Activated naive CD4-positive, alpha-beta T cell treated with anti-CD3 and anti-CD28 coated beads for 36 hours (primary cell): ENCODE results near the gene XDH. TPM values are rescaled to one million over a fixed set of nuclear protein-coding genes. Genes with fewer than 3 reads are reported as not detected.

ENCODE experiments used
- CTCF ChIA-PET: fragments of 350-600 bp; sonication (Branson Sonifier 250); formaldehyde crosslinking; loops from one replicate; lab custom pipeline; 2021; ENCODE audit warnings: antibody characterized with exemption; lab: Charles Lee
- DNase-seq: peaks from one replicate; pipeline ENCODE4 v3.0.0-alpha.2; 2020
- H3K27ac Mint-ChIP-seq: one replicate; pipeline ENCODE4 v1.8.0; 2021; ENCODE audit warnings: mild to moderate bottlenecking, mixed read lengths
- H3K27me3 Mint-ChIP-seq: one replicate; pipeline ENCODE4 v1.8.0; 2021; ENCODE audit warnings: low read depth, mixed read lengths
- H3K36me3 Mint-ChIP-seq: one replicate; pipeline ENCODE4 v1.8.0; 2021; ENCODE audit warnings: low read depth, mixed read lengths
- H3K4me1 Mint-ChIP-seq: one replicate; pipeline ENCODE4 v1.8.0; 2021; ENCODE audit warnings: low read depth, mixed read lengths
- H3K4me3 Mint-ChIP-seq: one replicate; pipeline ENCODE4 v1.8.0; 2021; ENCODE audit warnings: mild to moderate bottlenecking, moderate library complexity, mixed read lengths
- H3K9me3 Mint-ChIP-seq: one replicate; pipeline ENCODE4 v1.8.0; 2021; ENCODE audit warnings: mixed read lengths
- intact Hi-C: fragments of 100-400 bp; cut with micrococcal nuclease; formaldehyde crosslinking; loops from one replicate; pipeline ENCODE4 v1.15.1; 2023
- total RNA-seq, 2 experiments: library from RNA; stranded (reverse); gene quantifications; one replicate each; pipeline ENCODE4 v1.2.3, GENCODE V29; 2021

XDH gene
- total RNA-seq = not detected

DNA sequence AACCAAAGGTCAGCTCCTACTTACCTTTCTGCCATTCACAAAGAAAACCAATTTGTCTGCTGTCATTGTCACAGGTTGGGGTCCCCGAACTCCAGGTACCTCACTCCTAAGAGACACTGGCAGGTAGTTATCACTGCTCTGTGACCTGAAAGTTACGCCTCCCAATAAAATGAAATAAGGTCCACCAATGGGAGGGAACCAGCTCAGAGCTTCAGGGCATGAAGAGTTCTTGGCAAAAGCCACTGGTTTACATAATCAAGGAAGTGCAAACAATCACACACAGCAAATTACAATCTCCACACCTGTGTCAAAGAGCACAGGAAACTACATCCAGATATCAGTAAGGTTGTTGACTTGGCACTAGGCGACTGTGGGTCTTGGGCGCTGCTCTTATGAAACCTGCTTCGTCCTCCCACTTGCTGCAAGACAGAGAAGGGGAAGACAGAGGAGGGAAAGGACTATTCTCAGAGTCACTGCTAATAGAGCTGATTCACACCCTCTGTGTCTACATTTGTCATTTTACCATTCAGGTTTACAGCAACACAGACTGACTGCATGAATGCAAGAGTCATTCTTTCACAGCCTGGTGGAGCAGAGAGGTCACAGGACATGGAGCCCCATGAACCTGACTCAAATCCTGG is at the start of gene XDH:
TSS of gene XDH (minus strand) at position 142 of the 641 bp plus-strand sequence. CDS start at position 66, 76 bp downstream.
- Mint-ChIP-seq H3K4me1 (peaks cover 5% of the 10 kb centered on the region), H3K36me3 (no peaks in the 10 kb centered on the region), H3K4me3 (no peak within 1 kb of the TSS), H3K9me3 (peaks cover 11% of the 10 kb centered on the region), H3K27me3 (peaks cover 2% of the 10 kb centered on the region), H3K27ac (no peak within 1 kb of the TSS)
- CTCF ChIA-PET = no interaction called here
- intact Hi-C loops = loop anchor here (2.0 kb wide), 1 partner anchor 108 kb away; no protein-coding TSS in a partner anchor
- no peak for DNase-seq

DNA sequence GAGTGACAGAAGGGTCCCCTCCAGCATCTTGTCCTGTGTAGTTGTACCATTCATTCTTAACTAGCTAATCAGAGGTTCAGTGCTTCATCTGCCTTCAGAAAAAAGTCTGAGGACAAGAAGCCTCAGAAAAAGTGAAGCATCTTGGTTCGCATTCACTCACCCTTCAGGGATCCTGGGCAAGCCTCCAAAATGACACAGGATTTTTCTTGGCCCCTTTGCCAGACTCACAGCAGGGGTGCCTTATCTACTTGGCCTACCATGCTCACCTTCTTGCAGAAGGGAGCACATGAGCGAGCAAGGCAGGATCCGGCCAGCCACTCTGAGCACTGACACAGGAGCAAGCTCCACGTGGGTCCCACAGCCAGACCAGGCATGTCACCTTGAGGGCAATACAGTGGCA is 43.1 kb upstream of the XDH start:
- peaks cover 7% of the 10 kb centered on the region for H3K27me3 Mint-ChIP-seq
- H3K36me3 Mint-ChIP-seq = peaks cover 1% of the 10 kb centered on the region
- no peak overlapping the region for H3K4me3 Mint-ChIP-seq
- H3K9me3 Mint-ChIP-seq = peaks cover 9% of the 10 kb centered on the region
- H3K27ac Mint-ChIP-seq = no peak overlapping the region
- intact Hi-C loops = no loop called here
- no peaks in the 10 kb centered on the region for H3K4me1 Mint-ChIP-seq
- no peak for DNase-seq
- CTCF ChIA-PET = no interaction called here

DNA sequence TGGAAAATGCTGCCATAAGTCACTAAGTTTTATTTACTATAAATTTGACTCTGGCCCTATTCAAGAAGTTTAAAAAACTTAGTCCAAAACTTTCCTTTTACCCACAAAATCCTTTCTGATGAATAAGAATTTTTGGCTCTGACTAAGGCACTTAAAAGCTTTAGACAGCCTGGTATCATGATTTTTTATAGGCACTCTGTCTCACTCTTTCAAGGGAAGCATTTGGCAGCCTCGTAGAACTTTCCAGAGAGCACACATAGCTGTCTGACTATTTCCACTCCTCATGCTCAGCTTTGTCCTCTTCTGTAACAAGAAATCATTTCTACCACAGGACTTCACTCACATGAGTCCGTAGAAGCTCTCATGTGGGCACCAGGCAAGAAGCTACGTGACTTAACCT is 32.3 kb upstream of the XDH start:
- Mint-ChIP-seq H3K27ac (no peak overlapping the region), H3K4me3 (no peak overlapping the region), H3K27me3 (peaks cover 22% of the 10 kb centered on the region), H3K9me3 (peaks cover 21% of the 10 kb centered on the region), H3K36me3 (no peaks in the 10 kb centered on the region), H3K4me1 (no peaks in the 10 kb centered on the region)
- CTCF ChIA-PET = no interaction called here
- intact Hi-C loops = no loop called here
- DNase-seq = no peak

DNA sequence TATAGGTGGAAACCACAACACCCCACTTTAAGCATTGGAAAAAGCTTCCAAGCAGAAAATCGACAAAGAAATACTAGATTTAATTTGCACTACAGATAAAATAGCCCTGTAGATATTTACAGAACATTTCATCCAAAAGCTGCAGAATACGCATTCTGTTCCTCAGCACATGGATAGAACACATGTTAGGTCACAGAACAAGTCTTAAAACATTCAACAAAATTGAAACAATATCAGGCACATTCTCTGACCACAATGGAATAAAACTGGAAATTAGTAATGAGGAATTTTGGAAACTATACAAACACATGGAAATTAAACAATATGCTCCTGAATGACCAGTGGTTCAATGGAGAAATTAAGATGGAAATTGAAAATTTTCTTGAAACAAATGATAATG is 27.8 kb upstream of the XDH start:
- CTCF ChIA-PET = no interaction called here
- intact Hi-C loops = no loop called here
- H3K9me3 Mint-ChIP-seq = peaks cover 11% of the 10 kb centered on the region
- no peak for DNase-seq
- peaks cover 15% of the 10 kb centered on the region for H3K27me3 Mint-ChIP-seq
- H3K4me3 Mint-ChIP-seq = no peak overlapping the region
- H3K36me3 Mint-ChIP-seq = no peaks in the 10 kb centered on the region
- H3K4me1 Mint-ChIP-seq = no peaks in the 10 kb centered on the region
- H3K27ac Mint-ChIP-seq = no peak overlapping the region

DNA sequence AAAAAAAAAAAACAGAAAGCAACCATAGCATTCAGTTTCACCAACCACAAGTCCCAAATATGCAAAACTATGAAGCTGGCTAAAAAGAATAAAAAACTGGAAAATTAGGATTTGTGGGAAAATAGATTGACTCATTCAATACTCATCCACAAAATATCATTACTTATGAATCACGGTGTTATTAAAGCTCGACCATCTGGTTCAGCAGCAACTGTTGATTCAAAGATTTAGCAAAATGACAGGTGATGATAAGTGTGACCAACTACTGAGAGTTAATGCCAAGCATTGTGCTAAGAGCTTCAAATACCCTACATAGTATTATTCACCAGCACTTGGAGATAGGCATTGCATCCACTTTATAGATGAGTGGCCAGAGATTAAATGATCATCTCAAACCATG is 26.2 kb upstream of the XDH start:
- no peaks in the 10 kb centered on the region for H3K4me1 Mint-ChIP-seq
- H3K9me3 Mint-ChIP-seq = peaks cover 11% of the 10 kb centered on the region
- no peaks in the 10 kb centered on the region for H3K36me3 Mint-ChIP-seq
- CTCF ChIA-PET = no interaction called here
- intact Hi-C loops = no loop called here
- DNase-seq = no peak
- H3K4me3 Mint-ChIP-seq = no peak overlapping the region
- no peak overlapping the region for H3K27ac Mint-ChIP-seq
- H3K27me3 Mint-ChIP-seq = peaks cover 11% of the 10 kb centered on the region

DNA sequence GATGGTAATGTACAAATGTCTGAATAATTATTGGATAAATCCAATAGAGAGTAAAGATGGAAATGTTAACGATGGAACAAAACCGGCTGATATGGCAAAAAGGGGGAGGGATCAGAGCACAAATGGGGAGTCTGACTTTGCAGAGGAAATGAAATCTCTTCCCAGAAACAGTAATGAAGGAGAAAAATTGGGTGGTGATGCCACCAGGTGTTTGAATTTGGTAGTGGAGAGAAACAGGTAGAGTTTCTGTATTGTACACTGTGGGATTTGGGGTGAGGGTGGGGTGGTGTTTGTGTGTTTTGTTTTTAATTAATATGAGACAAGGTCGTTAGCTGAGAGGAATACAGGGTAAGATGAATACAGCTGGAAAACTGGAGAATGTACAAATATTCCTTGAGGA is 20.4 kb upstream of the XDH start:
- Mint-ChIP-seq H3K36me3 (no peaks in the 10 kb centered on the region), H3K4me1 (peaks cover 7% of the 10 kb centered on the region), H3K9me3 (no peaks in the 10 kb centered on the region), H3K27ac (no peak overlapping the region), H3K27me3 (peaks cover 4% of the 10 kb centered on the region), H3K4me3 (no peak overlapping the region)
- intact Hi-C loops = no loop called here
- CTCF ChIA-PET = no interaction called here
- peak; percentile 12 for DNase-seq

DNA sequence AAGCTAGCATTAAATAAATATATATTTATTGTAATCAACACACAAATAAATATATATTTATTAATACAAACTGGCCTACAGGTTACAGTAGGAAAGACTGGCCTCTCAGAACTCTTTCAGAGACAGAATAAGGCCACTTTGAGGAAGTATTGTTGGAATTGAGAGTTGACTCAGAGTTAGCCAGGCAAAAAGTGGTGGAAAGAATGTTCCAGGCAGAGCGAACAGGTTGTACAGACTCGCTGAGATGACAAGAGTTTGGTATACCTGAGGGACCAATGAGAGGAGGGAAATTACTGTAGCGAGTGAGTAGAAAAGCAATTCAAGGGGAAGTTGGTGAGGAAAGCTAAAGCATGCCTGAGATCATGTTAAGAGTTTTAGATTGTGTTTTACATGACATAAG is 19.0 kb upstream of the XDH start:
- H3K27ac Mint-ChIP-seq = no peak overlapping the region
- H3K4me1 Mint-ChIP-seq = peaks cover 15% of the 10 kb centered on the region
- H3K36me3 Mint-ChIP-seq = no peaks in the 10 kb centered on the region
- CTCF ChIA-PET = no interaction called here
- intact Hi-C loops = no loop called here
- no peaks in the 10 kb centered on the region for H3K9me3 Mint-ChIP-seq
- H3K4me3 Mint-ChIP-seq = no peak overlapping the region
- DNase-seq = no peak
- H3K27me3 Mint-ChIP-seq = peaks cover 12% of the 10 kb centered on the region

DNA sequence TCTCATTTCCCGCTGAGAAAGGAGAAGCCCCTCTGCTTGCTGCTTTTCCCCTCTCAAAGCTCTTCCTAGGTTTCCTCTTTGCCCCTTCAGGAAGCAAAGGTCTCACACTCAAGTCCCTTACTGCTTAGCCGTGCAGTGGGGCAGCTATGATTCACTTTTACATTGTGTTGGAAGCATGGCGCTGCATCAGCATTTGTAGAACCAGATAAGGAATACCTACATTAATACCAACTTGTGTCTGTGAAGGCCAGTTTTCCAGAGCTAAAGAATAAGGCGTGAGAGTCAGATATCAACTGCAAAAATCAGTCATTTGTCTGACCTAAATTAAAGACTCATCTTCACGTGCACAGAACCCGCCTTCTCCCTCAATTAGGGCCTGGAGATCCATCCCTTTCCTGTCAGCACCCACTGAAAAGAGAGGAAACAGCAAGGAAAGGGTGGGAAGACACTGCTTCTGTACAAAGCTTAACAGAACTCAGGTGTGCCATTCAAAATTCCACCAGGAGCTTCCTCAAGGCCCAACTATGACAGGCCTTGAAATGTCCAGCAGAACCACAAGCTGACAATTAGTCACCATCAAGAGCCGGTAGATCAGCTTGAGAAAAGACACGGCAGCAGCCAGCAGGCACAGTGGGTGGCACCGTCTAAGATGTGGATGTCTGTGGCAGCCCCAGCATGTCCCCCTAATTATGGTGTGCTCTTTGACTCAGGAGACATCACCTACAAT is 16.1 kb upstream of the XDH start:
- intact Hi-C loops = no loop called here
- H3K27ac Mint-ChIP-seq = no peak overlapping the region
- H3K4me3 Mint-ChIP-seq = no peak overlapping the region
- peaks cover 15% of the 10 kb centered on the region for H3K4me1 Mint-ChIP-seq
- no peaks in the 10 kb centered on the region for H3K9me3 Mint-ChIP-seq
- DNase-seq = no peak
- CTCF ChIA-PET = interaction anchor here (1.0 kb wide), 1 partner anchor 1223 kb away, joined by 3 read pairs; no protein-coding TSS in a partner anchor
- peaks cover 23% of the 10 kb centered on the region for H3K27me3 Mint-ChIP-seq
- no peaks in the 10 kb centered on the region for H3K36me3 Mint-ChIP-seq

DNA sequence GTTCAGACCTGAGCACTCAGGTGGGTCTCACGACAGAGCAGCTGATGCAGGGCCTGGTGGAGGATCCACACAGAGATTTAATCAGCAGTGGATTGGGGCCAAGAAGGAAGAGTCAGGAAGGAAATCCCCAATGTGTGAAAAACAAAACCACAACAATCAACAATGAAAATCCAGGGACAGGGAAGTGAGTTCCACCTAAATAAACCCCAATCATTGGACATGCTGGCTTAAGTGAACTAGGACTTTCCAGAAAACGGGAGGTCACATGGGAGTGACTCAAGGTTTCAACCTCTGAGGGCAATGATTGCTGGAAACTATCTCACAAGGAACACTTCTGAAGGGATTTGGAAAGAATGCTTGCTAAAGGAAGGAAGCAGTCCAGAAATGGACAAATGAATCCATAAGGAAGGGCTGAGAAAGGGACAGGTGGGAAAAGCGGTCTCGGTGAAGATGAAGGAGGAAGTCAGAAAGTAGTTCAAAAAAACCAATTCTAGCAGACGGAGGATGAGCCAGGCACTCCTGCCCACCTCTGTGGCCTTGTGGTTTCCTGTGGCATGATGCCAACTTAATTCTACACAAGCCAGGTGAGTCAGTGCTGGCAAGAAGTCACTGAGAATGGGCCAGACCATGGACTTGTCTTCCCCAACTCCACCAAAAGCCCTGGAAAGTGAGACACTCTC is 15.4 kb upstream of the XDH start:
- peak; percentile 60 for DNase-seq
- CTCF ChIA-PET = interaction anchor here (1.0 kb wide), 1 partner anchor 1222 kb away, joined by 3 read pairs; no protein-coding TSS in a partner anchor
- no peak overlapping the region for H3K27ac Mint-ChIP-seq
- H3K4me3 Mint-ChIP-seq = no peak overlapping the region
- no peaks in the 10 kb centered on the region for H3K9me3 Mint-ChIP-seq
- H3K4me1 Mint-ChIP-seq = peaks cover 15% of the 10 kb centered on the region
- H3K36me3 Mint-ChIP-seq = no peaks in the 10 kb centered on the region
- peaks cover 23% of the 10 kb centered on the region for H3K27me3 Mint-ChIP-seq
- intact Hi-C loops = no loop called here

DNA sequence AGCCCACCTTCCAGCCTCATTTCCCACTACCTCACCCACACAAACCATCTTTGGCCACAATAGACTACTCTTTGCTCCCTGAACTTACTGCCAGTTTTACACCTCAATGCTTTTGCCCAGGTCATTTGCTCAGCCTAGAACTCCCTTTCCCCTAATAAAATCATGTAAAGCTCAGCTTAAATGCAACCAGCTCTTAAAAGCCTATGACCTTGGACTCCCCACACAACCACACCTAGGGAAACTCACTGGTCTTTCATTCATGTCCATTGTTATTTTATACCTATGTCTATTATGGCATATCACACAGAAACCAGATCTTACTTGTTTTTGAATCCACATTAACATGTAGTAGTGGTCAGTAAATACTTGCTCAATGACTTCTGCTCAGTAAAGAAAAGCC is 14.5 kb upstream of the XDH start:
- peaks cover 23% of the 10 kb centered on the region for H3K27me3 Mint-ChIP-seq
- CTCF ChIA-PET = no interaction called here
- no peak for DNase-seq
- H3K36me3 Mint-ChIP-seq = no peaks in the 10 kb centered on the region
- intact Hi-C loops = no loop called here
- H3K27ac Mint-ChIP-seq = no peak overlapping the region
- no peak overlapping the region for H3K4me3 Mint-ChIP-seq
- no peaks in the 10 kb centered on the region for H3K9me3 Mint-ChIP-seq
- H3K4me1 Mint-ChIP-seq = peaks cover 15% of the 10 kb centered on the region

DNA sequence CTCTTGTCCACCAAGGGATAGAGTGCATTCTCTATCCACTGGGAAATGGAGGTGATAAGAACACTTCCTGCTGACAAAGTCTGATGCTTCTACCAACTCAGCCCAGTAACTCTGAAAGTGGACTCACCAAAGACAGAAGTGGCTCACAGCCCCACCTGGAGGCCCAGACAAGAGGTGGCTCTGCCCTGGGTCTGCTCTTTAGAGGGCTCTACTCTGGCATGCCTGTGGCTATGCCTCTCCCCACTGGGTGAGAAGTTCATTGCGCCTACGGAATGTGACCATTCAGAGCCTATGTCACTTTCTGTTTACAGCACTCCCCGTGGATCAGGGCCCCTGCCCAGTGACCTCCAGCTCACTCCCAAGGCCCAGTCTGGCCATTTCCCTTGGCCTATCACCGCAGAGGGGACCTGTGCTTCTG is 13.5 kb upstream of the XDH start:
- peak; percentile 33 for DNase-seq
- H3K4me1 Mint-ChIP-seq = peaks cover 15% of the 10 kb centered on the region
- peaks cover 27% of the 10 kb centered on the region for H3K27me3 Mint-ChIP-seq
- CTCF ChIA-PET = interaction anchor here (0.6 kb wide), 1 partner anchor 45 kb away, joined by 3 read pairs; no protein-coding TSS in a partner anchor
- H3K36me3 Mint-ChIP-seq = no peaks in the 10 kb centered on the region
- H3K9me3 Mint-ChIP-seq = no peaks in the 10 kb centered on the region
- no peak overlapping the region for H3K4me3 Mint-ChIP-seq
- no peak overlapping the region for H3K27ac Mint-ChIP-seq
- intact Hi-C loops = no loop called here

DNA sequence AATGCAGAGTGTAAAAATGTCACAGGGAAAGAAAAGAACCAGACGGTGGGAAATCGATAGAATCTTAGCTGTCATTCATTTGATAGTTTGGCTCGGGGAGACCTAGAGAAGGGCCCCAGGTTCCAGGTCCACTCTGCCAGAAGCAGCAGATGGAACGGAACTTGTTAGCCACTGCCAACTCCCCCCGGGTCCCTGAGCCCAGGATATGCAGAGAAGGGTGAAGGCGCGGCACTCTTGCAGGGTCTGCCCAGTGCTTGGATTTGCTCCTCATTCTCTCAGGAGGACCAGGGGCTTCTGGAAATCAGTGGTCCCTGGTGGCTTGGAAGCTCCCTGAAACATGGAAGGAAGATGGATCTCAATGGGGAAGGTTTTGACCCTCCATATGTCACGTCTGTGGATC is 11.6 kb upstream of the XDH start:
- DNase-seq = no peak
- Mint-ChIP-seq H3K4me1 (peaks cover 15% of the 10 kb centered on the region), H3K27me3 (peaks cover 27% of the 10 kb centered on the region), H3K9me3 (peaks cover 1% of the 10 kb centered on the region), H3K4me3 (no peak overlapping the region), H3K36me3 (no peaks in the 10 kb centered on the region), H3K27ac (no peak overlapping the region)
- intact Hi-C loops = no loop called here
- CTCF ChIA-PET = interaction anchor here (1.3 kb wide), 1 partner anchor 97 kb away, joined by 4 read pairs; no protein-coding TSS in a partner anchor
